ENCODE data around the gene ERRFI1. TPM values are rescaled to one million over a fixed set of nuclear protein-coding genes. Genes with fewer than 3 reads are reported as not detected.

Gene ERRFI1
- total RNA-seq, 2 experiments from 2014 or later: not detected

DNA sequence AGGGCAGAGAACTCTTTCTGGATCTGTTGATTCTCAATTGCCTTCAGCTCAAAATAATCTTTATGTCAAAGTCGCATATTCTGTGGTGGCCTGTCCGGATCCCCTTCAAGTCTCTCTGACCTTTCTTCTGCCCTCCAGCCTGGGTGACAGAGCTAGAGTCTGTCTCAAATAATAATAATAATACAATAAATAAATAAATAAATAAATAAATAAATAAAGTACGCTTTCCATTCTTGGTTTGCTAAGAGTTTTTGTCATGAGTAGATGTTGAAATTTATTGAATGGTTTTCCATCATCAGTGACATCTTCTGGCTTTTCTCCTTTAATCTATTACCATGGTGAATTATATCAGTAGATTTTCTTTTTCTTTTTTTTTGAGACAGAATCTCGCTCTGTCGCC lies 30.7 kb downstream of the ERRFI1 start:
- POLR2A ChIA-PET: no interaction called here
- CTCF ChIA-PET (ENCODE audit: unreplicated experiment): no interaction called here
- intact Hi-C loops (cut with micrococcal nuclease; ENCODE audit: unreplicated experiment): no loop called here
- Histone ChIP-seq H3K27ac (ENCODE audit: low read depth, low read length, poor library complexity, severe bottlenecking) (no peak overlapping the region), H3K4me3 (ENCODE audit: low read depth, low read length, poor library complexity, severe bottlenecking) (no peak overlapping the region), H3K79me2 (ENCODE audit: insufficient read depth, low read depth, low read length) (no peaks in the 10 kb centered on the region), H3K9me2 (ENCODE audit: insufficient read depth, low read length) (no peaks in the 10 kb centered on the region), H3K4me2 (ENCODE audit: low read length) (no peak overlapping the region), H3K9me3 (ENCODE audit: low read length) (no peaks in the 10 kb centered on the region), H2AFZ (ENCODE audit: low read length) (no peak overlapping the region), H4K20me1 (ENCODE audit: insufficient read depth, low read length) (no peaks in the 10 kb centered on the region), H3K4me1 (ENCODE audit: insufficient read depth, low read length, poor library complexity, severe bottlenecking) (peaks cover 6% of the 10 kb centered on the region), H3K36me3 (ENCODE audit: insufficient read depth, low read length) (no peaks in the 10 kb centered on the region)
- BruUV-seq (replicated peaks): no TSS peak
- TF ChIP-seq, protein P1, sequence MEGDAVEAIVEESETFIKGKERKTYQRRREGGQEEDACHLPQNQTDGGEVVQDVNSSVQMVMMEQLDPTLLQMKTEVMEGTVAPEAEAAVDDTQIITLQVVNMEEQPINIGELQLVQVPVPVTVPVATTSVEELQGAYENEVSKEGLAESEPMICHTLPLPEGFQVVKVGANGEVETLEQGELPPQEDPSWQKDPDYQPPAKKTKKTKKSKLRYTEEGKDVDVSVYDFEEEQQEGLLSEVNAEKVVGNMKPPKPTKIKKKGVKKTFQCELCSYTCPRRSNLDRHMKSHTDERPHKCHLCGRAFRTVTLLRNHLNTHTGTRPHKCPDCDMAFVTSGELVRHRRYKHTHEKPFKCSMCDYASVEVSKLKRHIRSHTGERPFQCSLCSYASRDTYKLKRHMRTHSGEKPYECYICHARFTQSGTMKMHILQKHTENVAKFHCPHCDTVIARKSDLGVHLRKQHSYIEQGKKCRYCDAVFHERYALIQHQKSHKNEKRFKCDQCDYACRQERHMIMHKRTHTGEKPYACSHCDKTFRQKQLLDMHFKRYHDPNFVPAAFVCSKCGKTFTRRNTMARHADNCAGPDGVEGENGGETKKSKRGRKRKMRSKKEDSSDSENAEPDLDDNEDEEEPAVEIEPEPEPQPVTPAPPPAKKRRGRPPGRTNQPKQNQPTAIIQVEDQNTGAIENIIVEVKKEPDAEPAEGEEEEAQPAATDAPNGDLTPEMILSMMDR (conservative IDR thresholded peaks at IDR 0.05; ENCODE audit: low read length): no peak
- no peak for TF ChIP-seq EZH2phosphoT487 (IDR thresholded peaks at IDR 0.05; ENCODE audit: borderline replicate concordance, low read depth, low read length)
- no peak for DNase-seq (ENCODE audit: low spot score)

DNA sequence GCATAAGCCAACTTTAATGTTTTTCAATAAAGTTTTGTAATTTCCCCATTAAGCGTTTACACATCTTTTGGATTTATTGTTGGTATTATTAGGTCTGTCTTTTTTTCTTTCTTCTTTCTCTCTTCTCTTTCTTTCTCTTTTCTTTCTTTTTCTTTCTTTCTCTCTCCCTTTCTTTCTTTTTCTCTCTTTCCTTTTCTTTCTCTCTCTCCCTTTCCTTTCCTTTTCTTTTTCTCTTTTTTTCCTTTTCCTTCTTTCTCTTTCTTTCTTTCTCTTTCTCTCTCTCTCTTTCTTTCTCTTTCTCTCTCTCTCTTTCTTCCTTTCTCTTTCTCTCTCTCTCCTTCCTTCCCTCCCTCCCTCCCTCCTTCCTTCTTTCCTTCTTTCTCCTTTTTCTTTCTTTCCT lies 31.3 kb downstream of the ERRFI1 start:
- TF ChIP-seq, protein P1 (conservative IDR thresholded peaks at IDR 0.05; ENCODE audit: low read length): no peak
- no peak for TF ChIP-seq EZH2phosphoT487 (IDR thresholded peaks at IDR 0.05; ENCODE audit: borderline replicate concordance, low read depth, low read length)
- intact Hi-C loops (cut with micrococcal nuclease; ENCODE audit: unreplicated experiment): no loop called here
- Histone ChIP-seq H2AFZ (ENCODE audit: low read length) (no peak overlapping the region), H4K20me1 (ENCODE audit: insufficient read depth, low read length) (no peaks in the 10 kb centered on the region), H3K4me2 (ENCODE audit: low read length) (no peak overlapping the region), H3K36me3 (ENCODE audit: insufficient read depth, low read length) (0 out of 2 replicates have a peak, but pooled peaks cover 4% of the 10 kb centered on the region), H3K4me3 (ENCODE audit: low read depth, low read length, poor library complexity, severe bottlenecking) (no peak overlapping the region), H3K27ac (ENCODE audit: low read depth, low read length, poor library complexity, severe bottlenecking) (no peak overlapping the region), H3K79me2 (ENCODE audit: insufficient read depth, low read depth, low read length) (no peaks in the 10 kb centered on the region), H3K9me2 (ENCODE audit: insufficient read depth, low read length) (no peaks in the 10 kb centered on the region), H3K9me3 (ENCODE audit: low read length) (no peaks in the 10 kb centered on the region), H3K4me1 (ENCODE audit: insufficient read depth, low read length, poor library complexity, severe bottlenecking) (peaks cover 6% of the 10 kb centered on the region)
- CTCF ChIA-PET (ENCODE audit: unreplicated experiment): no interaction called here
- POLR2A ChIA-PET: no interaction called here
- no TSS peak for BruUV-seq (replicated peaks)
- no peak for DNase-seq (ENCODE audit: low spot score)

DNA sequence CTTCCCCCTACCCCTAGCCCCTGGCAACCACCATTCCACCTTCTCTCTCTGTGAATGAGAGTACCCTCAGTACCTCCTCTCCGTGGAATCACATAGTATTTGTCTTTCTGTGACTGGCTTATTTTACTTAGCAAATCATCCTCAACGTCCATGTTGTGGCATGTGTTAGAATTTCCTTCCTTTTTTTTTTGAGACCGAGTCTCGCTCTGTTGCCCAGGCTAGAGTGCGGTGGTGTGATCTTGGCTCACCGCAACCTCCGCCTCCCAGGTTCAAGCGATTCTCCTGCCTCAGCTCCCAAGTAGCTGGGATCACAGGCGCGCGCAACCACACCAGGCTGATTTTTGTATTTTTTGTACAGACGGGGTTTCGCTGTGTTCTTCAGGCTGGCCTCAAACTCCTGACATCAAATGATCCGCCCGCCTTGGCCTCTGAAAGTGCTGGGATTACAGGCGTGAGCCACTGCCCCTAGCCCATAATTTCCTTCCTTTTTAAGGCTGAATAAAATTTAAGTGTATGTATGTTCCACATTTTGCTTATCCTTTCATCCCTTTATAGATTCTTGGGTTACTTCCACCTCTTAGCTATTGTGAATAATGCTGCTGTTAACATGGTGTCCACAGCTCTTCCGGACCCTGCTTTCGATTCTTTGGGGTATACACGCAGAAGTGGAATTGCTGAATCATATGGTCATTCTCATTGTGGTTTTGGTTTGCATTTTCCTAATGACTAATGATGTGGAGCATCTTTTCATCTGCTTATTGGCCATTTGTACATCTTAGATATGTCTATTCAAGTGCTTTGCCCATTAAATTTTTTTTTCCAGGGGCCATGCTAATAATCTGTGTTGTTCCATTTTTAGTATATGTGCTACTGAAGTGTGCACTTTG lies 32.3 kb downstream of the ERRFI1 start:
- BruUV-seq (replicated peaks): no TSS peak
- TF ChIP-seq, protein P1 (conservative IDR thresholded peaks at IDR 0.05; ENCODE audit: low read length): no peak
- TF ChIP-seq EZH2phosphoT487 (IDR thresholded peaks at IDR 0.05; ENCODE audit: borderline replicate concordance, low read depth, low read length): no peak
- H3K9me2 ChIP-seq (ENCODE audit: insufficient read depth, low read length): no peaks in the 10 kb centered on the region
- H3K9me3 ChIP-seq (ENCODE audit: low read length): no peaks in the 10 kb centered on the region
- no peak for DNase-seq (ENCODE audit: low spot score)
- CTCF ChIA-PET (ENCODE audit: unreplicated experiment): interaction anchor here (0.7 kb wide), 1 partner anchor 31 kb away, joined by 3 read pairs; no protein-coding TSS in a partner anchor
- no peak overlapping the region for H3K27ac ChIP-seq (ENCODE audit: low read depth, low read length, poor library complexity, severe bottlenecking)
- no peak overlapping the region for H3K4me3 ChIP-seq (ENCODE audit: low read depth, low read length, poor library complexity, severe bottlenecking)
- intact Hi-C loops (cut with micrococcal nuclease; ENCODE audit: unreplicated experiment): no loop called here
- H3K4me2 ChIP-seq (ENCODE audit: low read length): no peak overlapping the region
- no peak overlapping the region for H2AFZ ChIP-seq (ENCODE audit: low read length)
- H4K20me1 ChIP-seq (ENCODE audit: insufficient read depth, low read length): no peaks in the 10 kb centered on the region
- H3K79me2 ChIP-seq (ENCODE audit: insufficient read depth, low read depth, low read length): no peaks in the 10 kb centered on the region
- POLR2A ChIA-PET: no interaction called here
- peaks cover 6% of the 10 kb centered on the region for H3K4me1 ChIP-seq (ENCODE audit: insufficient read depth, low read length, poor library complexity, severe bottlenecking)
- 0 out of 2 replicates have a peak, but pooled peaks cover 5% of the 10 kb centered on the region for H3K36me3 ChIP-seq (ENCODE audit: insufficient read depth, low read length)
